GM12878 (cell line): ENCODE data around the gene UROD. TPM values are rescaled to one million over a fixed set of nuclear protein-coding genes. Genes with fewer than 3 reads are reported as not detected.

Experiments
- ATAC-seq: fragments of 200-7000 bp; cut with Tn5 transposase; 3 replicates; pipeline ENCODE4 v1.9.1; 2020; ENCODE audit warnings: mild to moderate bottlenecking, moderate library complexity
- BruUV-seq: library from RNA; stranded (reverse); fragments of 400-500 nt; replicated peaks from 2 replicates; lab custom pipeline; 2021; lab: Mats Ljungman, UMichigan
- CTCF ChIA-PET: fragments of 300-600 bp; sonication (Branson Sonifier 250); formaldehyde crosslinking; extraction: SDS; loops from one replicate; lab custom pipeline; 2021; ENCODE audit warnings: inconsistent platforms; lab: Yijun Ruan, JAX
- POLR2A ChIA-PET: fragments of 350-600 bp; formaldehyde crosslinking; extraction: SDS; loops from one replicate; lab custom pipeline; 2021; ENCODE audit warnings: inconsistent platforms; lab: Charles Lee
- RAD21 ChIA-PET: fragments of 300-600 bp; sonication (Branson Sonifier 250); formaldehyde crosslinking; loops from one replicate; lab custom pipeline; 2023; ENCODE audit warnings: antibody characterized with exemption; ENCODE audit not compliant: unreplicated experiment; lab: Charles Lee
- SMC1A ChIA-PET: fragments of 300-600 bp; sonication (Branson Sonifier 250); formaldehyde crosslinking; loops from one replicate; lab custom pipeline; 2023; ENCODE audit not compliant: unreplicated experiment, uncharacterized antibody; lab: Charles Lee
- DNase-seq: peaks from one replicate; pipeline ENCODE4 v3.0.0-alpha.2; 2011; ENCODE audit warnings: low read depth, low spot score
- FAIRE-seq: peaks from 3 replicates; lab custom pipeline; 2011; peaks lifted over from hg19 to GRCh38; lab: Jason Lieb, UNC
- H2AFZ ChIP-seq: 2 replicates; pipeline ENCODE4 v1.6.0; 2011; ENCODE audit warnings: low read depth, low read length, control low read depth; ENCODE audit not compliant: control insufficient read depth
- H3K27ac ChIP-seq: 2 replicates; pipeline ENCODE4 v1.5.1; 2011; ENCODE audit warnings: control low read depth; ENCODE audit not compliant: control insufficient read depth, insufficient read depth
- H3K27me3 ChIP-seq, 2 experiments: replicated peaks in 1 of 2; 2 replicates each; pipeline versions ENCODE4 v1.6.0 to v1.6.1; 2011; ENCODE audit warnings: low read length in 1 of 2; ENCODE audit not compliant: control insufficient read depth in 2 of 2, insufficient read depth in 2 of 2
- H3K36me3 ChIP-seq, 2 experiments: 2 replicates each; pipeline ENCODE4 v1.5.1; 2011; ENCODE audit warnings: low read length in 1 of 2; ENCODE audit not compliant: control insufficient read depth in 2 of 2, insufficient read depth in 2 of 2
- H3K4me1 ChIP-seq: 2 replicates; pipeline ENCODE4 v1.6.1; 2011; ENCODE audit warnings: mild to moderate bottlenecking, low read length, moderate library complexity, mixed read lengths; ENCODE audit not compliant: control insufficient read depth, insufficient read depth
- H3K4me2 ChIP-seq: 2 replicates; pipeline ENCODE4 v1.6.0; 2011; ENCODE audit warnings: control low read depth; ENCODE audit not compliant: control insufficient read depth, insufficient read depth
- H3K4me3 ChIP-seq: fragments of 200-600 bp; sonication (generic); 2 replicates; pipeline ENCODE4 v1.5.1; 2016
- H3K79me2 ChIP-seq: 2 replicates; pipeline ENCODE4 v1.6.0; 2011; ENCODE audit warnings: low read length; ENCODE audit not compliant: control insufficient read depth, insufficient read depth
- H3K9ac ChIP-seq: 2 replicates; pipeline ENCODE4 v1.8.0; 2011; ENCODE audit warnings: low read length, control low read depth, mixed read lengths; ENCODE audit not compliant: control insufficient read depth, insufficient read depth
- H3K9me3 ChIP-seq: replicated peaks from 3 replicates; pipeline ENCODE4 v1.5.1; 2011; ENCODE audit warnings: mild to moderate bottlenecking, low read length; ENCODE audit not compliant: control insufficient read depth, insufficient read depth
- H4K20me1 ChIP-seq: 2 replicates; pipeline ENCODE4 v1.6.0; 2011; ENCODE audit not compliant: control insufficient read depth, insufficient read depth
- BMI1 ChIP-seq: fragments of 450-650 bp; IDR thresholded peaks from 2 replicates; pipeline ENCODE4 v1.6.1; 2016; ENCODE audit warnings: mild to moderate bottlenecking, moderate library complexity, borderline replicate concordance
- CEBPB ChIP-seq, 2 experiments: fragments of 150-350 bp in 1 of 2; IDR thresholded peaks; 2 replicates each; pipeline ENCODE4 v1.6.1; 2012 to 2014; ENCODE audit warnings: low read depth in 2 of 2, low read length in 2 of 2, borderline replicate concordance in 1 of 2, inconsistent platforms in 1 of 2
- CEBPZ ChIP-seq: fragments of 150-350 bp; IDR thresholded peaks from 2 replicates; pipeline ENCODE4 v1.6.1; 2016; ENCODE audit warnings: low read depth, low read length
- CHD2 ChIP-seq: IDR thresholded peaks from 2 replicates; pipeline ENCODE4 v1.6.1; 2011; ENCODE audit warnings: low read depth, low read length, improper control_type of control experiment, borderline replicate concordance
- ELK1 ChIP-seq: IDR thresholded peaks from 2 replicates; pipeline ENCODE4 v1.6.1; 2012; ENCODE audit warnings: low read depth, low read length, improper control_type of control experiment
- NFYB ChIP-seq: IDR thresholded peaks from 2 replicates; pipeline ENCODE4 v1.6.1; 2011; ENCODE audit warnings: low read depth, mild to moderate bottlenecking, low read length, improper control_type of control experiment, moderate library complexity; ENCODE audit not compliant: insufficient read depth
- NR2C1 ChIP-seq: fragments of 450-650 bp; IDR thresholded peaks from 2 replicates; pipeline ENCODE4 v1.6.1; 2017; ENCODE audit warnings: antibody characterized with exemption, mild to moderate bottlenecking, moderate library complexity
- PKNOX1 ChIP-seq: fragments of 450-650 bp; IDR thresholded peaks from 2 replicates; pipeline ENCODE4 v1.6.1; 2016; ENCODE audit warnings: mild to moderate bottlenecking
- RAD51 ChIP-seq: fragments of 450-650 bp; IDR thresholded peaks from 2 replicates; pipeline ENCODE4 v1.6.1; 2016; ENCODE audit warnings: moderate library complexity, mild to moderate bottlenecking, inconsistent platforms
- ZBTB40 ChIP-seq: fragments of 450-650 bp; IDR thresholded peaks from 2 replicates; pipeline ENCODE4 v1.6.1; 2016; ENCODE audit warnings: mild to moderate bottlenecking, moderate library complexity, borderline replicate concordance
- ZNF24 ChIP-seq: fragments of 450-650 bp; IDR thresholded peaks from 2 replicates; pipeline ENCODE4 v1.6.1; 2017; ENCODE audit warnings: antibody characterized with exemption, mild to moderate bottlenecking
- WGBS: methylation state at CpG from one replicate; pipeline ENCODE4 v1.1.6; 2016; ENCODE audit warnings: low lambda C conversion rate; ENCODE audit not compliant: insufficient replicate concordance, insufficient coverage; ENCODE audit errors: missing lambda C conversion rate; 5-methylcytosine and 5-hydroxymethylcytosine counted together
- in situ Hi-C: fragments of 300-500 bp; cut with MboI; formaldehyde crosslinking; loops from 9 replicates; pipeline ENCODE4 v1.14.3; 2018; ENCODE audit warnings: mixed read lengths
- intact Hi-C: fragments of 100-400 bp; cut with micrococcal nuclease; formaldehyde crosslinking; loops from one replicate; pipeline ENCODE4 v1.14.2; 2022; ENCODE audit not compliant: unreplicated experiment
- polyA plus RNA-seq, 11 experiments: library from polyadenylated mRNA; depleted of rRNA in 4 of 11; unstranded in 6 of 11; stranded (reverse) in 5 of 11; fragments of >200 nt; fragmentation: Nextera tagmentation in 4 of 11; fragmentation: Illumina TruSeq in 1 of 11; extraction: Ambion mirVana in 4 of 11; extraction: Trizol in 1 of 11; gene quantifications; 1 replicate in 1 of 11; 2 replicates in 10 of 11; pipeline versions ENCODE4 v1.2.1 to v1.2.3, GENCODE V29; 2011 to 2016; ENCODE audit warnings: inconsistent platforms in 2 of 11, missing spikeins in 2 of 11, low read depth in 1 of 11
- total RNA-seq, 4 experiments: library from RNA; depleted of rRNA in 3 of 4; stranded (reverse); fragments of >200 nt in 3 of 4; fragmentation: Illumina TruSeq in 1 of 4; extraction: Trizol in 1 of 4; gene quantifications; 2 replicates each; pipeline versions ENCODE4 v1.2.1 to v1.2.3, GENCODE V29; 2013 to 2021

UROD gene
- total and polyA plus RNA-seq, 10 of the 15 experiments (the other 5 are each of a cell fraction or from before 2014, with no cell fraction given): 65.8 to 330 (median 102) TPM

- Histone ChIP-seq H2AFZ (no peak overlapping the region), H3K9me3 (no peaks in the 10 kb centered on the region), H3K36me3 (peaks cover 15 to 16% of the 10 kb centered on the region in 2 experiments), H3K9ac (no peak overlapping the region), H3K79me2 (no peaks in the 10 kb centered on the region), H3K4me3 (no peak overlapping the region), H3K27ac (no peak overlapping the region), H3K27me3 (no peaks in the 10 kb centered on the region), H3K4me2 (no peak overlapping the region), H4K20me1 (no peaks in the 10 kb centered on the region), H3K4me1 (no peaks in the 10 kb centered on the region)
- in situ Hi-C loops: no loop called here
- FAIRE-seq: no peak
- RAD21 ChIA-PET: interaction anchor here (0.6 to 0.8 kb wide), 2 partner anchors 8 to 10 kb away, joined by 3 read pairs; partner anchors contain the start of gene HECTD3
- intact Hi-C loops: no loop called here
- DNase-seq: no peak
- CTCF ChIA-PET: interaction anchor here (0.9 to 1.3 kb wide), 3 partner anchors 12 to 297 kb away, joined by 3 to 4 read pairs (median 3); no protein-coding TSS in a partner anchor
- BruUV-seq: no TSS peak
- ATAC-seq: no peak
- SMC1A ChIA-PET: interaction anchor here (0.6 kb wide), 1 partner anchor 61 kb away, joined by 3 read pairs; no protein-coding TSS in a partner anchor
- 81% methylated on average over 17 of the region's 17 CpGs for WGBS
- POLR2A ChIA-PET: interaction anchor here (0.5 kb wide), 1 partner anchor 138 kb away, joined by 6 read pairs; no protein-coding TSS in a partner anchor
- TF ChIP-seq NFYB (no peak), BMI1 (no peak), CEBPB (IDR thresholded peaks at IDR 0.05; ENCODE audit: borderline replicate concordance in 1 of 2, low read depth in 2 of 2, low read length in 2 of 2) (no peak), ZBTB40 (no peak), NR2C1 (no peak), CEBPZ (no peak), ELK1 (no peak), CHD2 (no peak), ZNF24 (no peak), PKNOX1 (no peak), RAD51 (no peak)
Measured at GRCh38 chr1:45002650-45003645, 9.1 kb upstream of the UROD start.
